Activated CD8-positive, alpha-beta memory T cell treated with anti-CD3 and anti-CD28 coated beads, Interleukin-2, amount 50 U/mL, for 4 hours (primary cell): ENCODE data around the gene S100P.

ENCODE experiments used
- DNase-seq: peaks from one replicate; pipeline ENCODE4 v3.0.0-alpha.2; 2020

S100P gene

GRCh38 chr4:6673660-6674499, 19.8 kb upstream of the S100P start:
- DNase-seq = peak; percentile 88

GRCh38 chr4:6674500-6675149, 19.1 kb upstream of the S100P start:
- peak; percentile 64 for DNase-seq

GRCh38 chr4:6676722-6677558, 16.7 kb upstream of the S100P start:
- no peak for DNase-seq

- DNase-seq = no peak
These were observed 13.2 kb upstream of the S100P start for GRCh38 chr4:6680372-6681034.

GRCh38 chr4:6681191-6681590, 12.5 kb upstream of the S100P start:
- no peak for DNase-seq

- no peak for DNase-seq
These were observed 10.7 kb upstream of the S100P start for GRCh38 chr4:6682862-6683590.

GRCh38 chr4:6684656-6685055, 9.0 kb upstream of the S100P start:
- no peak for DNase-seq

GRCh38 chr4:6686104-6686787, 7.4 kb upstream of the S100P start:
- DNase-seq = no peak

- no peak for DNase-seq
These were observed 5.5 kb upstream of the S100P start for GRCh38 chr4:6687947-6688878.

- peak; percentile 74 for DNase-seq
These were observed 4.7 kb upstream of the S100P start for GRCh38 chr4:6688879-6689505.

GRCh38 chr4:6689506-6689960, 4.1 kb upstream of the S100P start:
- no peak for DNase-seq

GRCh38 chr4:6692379-6692778, 1.3 kb upstream of the S100P start:
- no peak for DNase-seq

- DNase-seq = no peak
These were observed 872 bp upstream of the S100P start for GRCh38 chr4:6692806-6693205.

GRCh38 chr4:6694177-6694901, 661 bp downstream of the S100P start:
- DNase-seq = no peak

- no peak for DNase-seq
These were observed 2.3 kb downstream of the S100P start for GRCh38 chr4:6695660-6696610.

- DNase-seq = no peak
These were observed 2.9 kb downstream of the S100P start for GRCh38 chr4:6696611-6697010.

- no peak for DNase-seq
These were observed 3.5 kb downstream of the S100P start for GRCh38 chr4:6697131-6697530.

- no peak for DNase-seq
These were observed 5.7 kb downstream of the S100P start for GRCh38 chr4:6699388-6699787.
